Measurements from ENCODE around the gene KCNAB1.

DNA sequence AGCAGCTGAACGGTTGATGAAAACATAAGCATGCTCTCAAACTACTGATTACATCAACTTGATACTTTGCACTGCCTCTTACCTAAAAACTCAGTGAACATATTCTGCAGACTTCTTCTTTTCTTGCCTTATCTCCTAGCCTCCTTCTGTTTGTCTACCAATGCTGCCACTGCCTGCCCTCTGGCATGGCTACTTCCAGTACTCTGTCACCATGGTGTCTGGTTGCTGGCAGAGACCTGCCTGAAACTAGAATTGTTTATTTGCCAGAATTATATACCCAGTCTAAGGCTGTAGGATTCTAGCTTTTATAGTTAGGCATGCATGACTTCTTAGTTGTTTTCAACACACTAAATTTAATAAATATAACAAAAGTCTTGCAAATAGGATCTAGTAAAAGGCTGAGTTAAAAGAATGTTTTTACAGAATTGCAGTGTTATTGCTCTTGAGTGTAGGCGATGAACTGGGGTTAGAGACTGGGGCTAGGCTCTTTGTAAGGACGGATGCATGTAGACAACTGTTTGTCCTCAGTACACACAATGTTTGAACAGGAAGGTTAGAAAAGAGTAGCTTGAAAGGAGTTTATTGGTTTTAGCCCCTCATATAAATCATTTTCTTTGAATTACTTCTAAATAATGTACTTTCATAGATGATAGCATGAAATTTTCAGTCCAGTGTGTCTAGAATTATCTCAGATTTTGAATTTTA is 116.3 kb downstream of the KCNAB1 start:
- TF ChIP-seq, protein P1, sequence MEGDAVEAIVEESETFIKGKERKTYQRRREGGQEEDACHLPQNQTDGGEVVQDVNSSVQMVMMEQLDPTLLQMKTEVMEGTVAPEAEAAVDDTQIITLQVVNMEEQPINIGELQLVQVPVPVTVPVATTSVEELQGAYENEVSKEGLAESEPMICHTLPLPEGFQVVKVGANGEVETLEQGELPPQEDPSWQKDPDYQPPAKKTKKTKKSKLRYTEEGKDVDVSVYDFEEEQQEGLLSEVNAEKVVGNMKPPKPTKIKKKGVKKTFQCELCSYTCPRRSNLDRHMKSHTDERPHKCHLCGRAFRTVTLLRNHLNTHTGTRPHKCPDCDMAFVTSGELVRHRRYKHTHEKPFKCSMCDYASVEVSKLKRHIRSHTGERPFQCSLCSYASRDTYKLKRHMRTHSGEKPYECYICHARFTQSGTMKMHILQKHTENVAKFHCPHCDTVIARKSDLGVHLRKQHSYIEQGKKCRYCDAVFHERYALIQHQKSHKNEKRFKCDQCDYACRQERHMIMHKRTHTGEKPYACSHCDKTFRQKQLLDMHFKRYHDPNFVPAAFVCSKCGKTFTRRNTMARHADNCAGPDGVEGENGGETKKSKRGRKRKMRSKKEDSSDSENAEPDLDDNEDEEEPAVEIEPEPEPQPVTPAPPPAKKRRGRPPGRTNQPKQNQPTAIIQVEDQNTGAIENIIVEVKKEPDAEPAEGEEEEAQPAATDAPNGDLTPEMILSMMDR (conservative IDR thresholded peaks at IDR 0.05; ENCODE audit: low read length) = no peak
- TF ChIP-seq EZH2phosphoT487 (IDR thresholded peaks at IDR 0.05; ENCODE audit: borderline replicate concordance, low read depth, low read length) = no peak

Measured in OCI-LY7 (cell line).